NOMO-1 treated with DMSO at 0.1 percent for 48 hours (cell line): Measurements from ENCODE around the gene LRRC8B.

ENCODE experiments used
- DNase-seq: peaks from one replicate; lab custom pipeline; 2025; ENCODE audit not compliant: unreplicated experiment; lab: John Stamatoyannopoulos, UW

LRRC8B gene

DNA sequence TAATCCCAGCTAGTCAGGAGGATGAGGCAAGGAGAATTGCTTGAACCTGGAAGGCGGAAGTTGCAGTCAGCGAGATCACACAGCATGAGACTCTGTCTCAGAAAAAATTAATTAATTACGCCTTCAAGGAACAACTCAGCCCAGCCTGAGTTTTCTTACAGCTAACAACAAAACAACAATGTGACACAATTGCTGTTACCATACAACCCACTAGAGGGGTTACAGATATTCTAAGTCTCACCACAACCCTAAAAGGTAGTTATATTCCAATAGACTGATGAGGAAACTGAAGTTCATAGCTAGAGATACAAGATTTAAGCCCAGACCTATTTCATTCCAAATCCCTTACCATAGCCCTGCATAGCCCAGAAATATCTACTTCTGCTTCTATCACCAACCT is 105.4 kb downstream of the LRRC8B start:
- no peak for DNase-seq

- no peak for DNase-seq
Observed at GRCh38 chr1:89631816-89632656, 107.4 kb downstream of the LRRC8B start.

GRCh38 chr1:89632657-89633247 is 108.1 kb downstream of the LRRC8B start, which contains the start of gene LRRC8C:
TSS of gene LRRC8C (plus strand) at chr1:89633120. CDS start at chr1:89686474, 53,354 bp downstream.
- peak; percentile 80 for DNase-seq

- DNase-seq: peak; percentile 54
Observed at GRCh38 chr1:89633248-89633799, 108.7 kb downstream of the LRRC8B start.

DNA sequence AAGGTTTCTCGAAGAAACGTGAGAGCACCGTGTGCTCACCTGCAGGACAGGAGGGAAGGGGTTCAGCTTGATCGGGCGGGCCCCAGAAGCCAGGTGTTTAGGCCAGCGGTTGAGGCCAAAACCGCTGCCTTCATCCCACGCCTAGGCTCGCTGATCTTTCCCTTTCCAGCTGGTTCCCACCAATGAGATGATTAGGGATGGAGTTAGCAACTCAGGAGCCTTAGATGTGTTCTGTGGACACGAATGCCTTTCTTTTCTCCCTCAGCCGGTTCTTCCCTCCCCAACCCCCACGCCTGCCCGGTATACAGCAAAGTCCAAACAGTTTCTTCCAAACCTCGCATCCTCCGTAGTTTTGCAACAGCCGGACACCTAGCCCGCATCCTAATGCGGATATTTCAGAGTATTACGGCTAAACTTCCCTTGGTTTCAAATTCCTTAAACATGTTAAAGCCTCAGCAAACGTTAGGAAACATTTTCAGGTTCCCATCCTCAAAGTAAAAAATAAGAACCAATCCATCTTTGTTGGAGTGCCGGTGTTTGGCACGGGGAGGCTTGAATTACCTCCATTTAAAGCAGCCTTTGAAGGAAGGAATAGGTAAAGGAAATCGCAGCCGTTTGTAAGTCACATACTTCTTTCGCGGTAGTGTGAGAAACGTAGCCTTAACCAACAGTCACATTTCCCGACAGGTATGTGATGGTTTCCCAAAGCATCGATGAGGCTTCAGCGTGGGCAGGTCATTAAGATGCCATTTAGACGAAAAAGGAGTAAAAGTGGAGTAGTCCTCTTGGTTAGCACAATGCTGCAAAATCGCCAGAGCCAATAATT is 109.4 kb downstream of the LRRC8B start:
- no peak for DNase-seq

DNA sequence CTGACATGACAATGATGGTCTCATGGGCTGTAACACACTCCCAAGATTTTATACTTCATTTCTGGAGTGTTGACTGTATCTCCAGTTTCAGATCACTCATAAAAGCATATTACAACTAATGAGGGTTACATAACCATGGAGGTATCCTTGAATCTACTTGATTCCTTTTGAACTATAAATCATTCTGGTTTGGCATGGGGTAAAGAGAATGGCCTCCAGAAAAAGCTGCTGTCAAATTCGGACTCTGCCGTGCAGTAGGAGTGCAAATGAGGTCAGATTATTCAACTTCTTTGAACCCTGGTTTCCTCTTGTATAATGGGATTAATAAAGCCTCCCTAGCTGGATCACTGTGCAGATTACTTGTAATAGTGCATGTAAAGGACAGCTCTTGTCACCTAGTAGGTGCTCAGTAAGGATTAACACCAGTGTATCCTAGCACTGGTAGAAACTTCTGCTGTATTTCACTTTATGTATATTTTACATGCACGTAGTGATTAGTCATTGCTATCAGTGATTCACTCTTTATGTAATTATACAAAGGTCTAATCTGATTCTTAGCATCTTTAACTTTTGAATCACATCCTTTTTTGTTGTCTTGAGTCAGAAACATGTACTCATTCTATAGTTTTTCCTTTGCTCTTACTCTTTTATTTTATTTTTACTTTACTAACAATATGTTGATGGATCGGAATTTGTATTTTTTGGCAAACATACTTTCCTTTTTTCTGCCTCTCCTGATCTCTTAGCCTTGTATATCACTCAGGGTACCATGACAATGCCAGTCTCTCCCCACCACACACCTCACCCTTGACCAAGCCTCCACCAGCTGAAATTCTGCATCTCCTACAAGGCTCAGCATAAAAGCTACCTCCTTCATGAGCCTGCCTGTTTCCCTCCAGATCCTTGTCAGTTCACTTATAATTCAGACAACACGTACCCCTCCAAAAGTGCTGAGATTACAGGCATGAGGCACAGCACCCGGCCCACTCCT is 111.5 kb downstream of the LRRC8B start:
- DNase-seq: no peak

- DNase-seq: no peak
Observed at GRCh38 chr1:89637496-89637895, 112.9 kb downstream of the LRRC8B start.

DNA sequence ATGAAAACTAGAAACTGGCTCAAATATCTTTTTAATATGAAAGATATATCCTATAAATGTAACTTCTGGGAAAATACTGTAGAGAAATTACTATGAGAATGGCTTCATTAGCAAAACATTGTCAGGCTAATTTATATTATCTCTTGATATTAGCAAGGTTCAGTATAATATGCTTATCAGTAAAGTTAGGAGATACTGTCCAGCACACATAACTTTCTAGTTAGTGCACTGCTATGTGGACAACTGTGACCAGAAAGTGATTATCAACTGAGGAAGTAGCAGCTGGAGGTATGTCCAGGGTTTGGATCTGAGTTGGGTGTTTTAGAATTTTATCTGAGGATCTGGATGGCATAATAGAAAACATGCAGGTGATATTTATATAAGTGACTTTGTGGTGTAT is 115.8 kb downstream of the LRRC8B start:
- DNase-seq: no peak

- DNase-seq: peak; percentile 81
Observed at GRCh38 chr1:89641781-89642180, 117.2 kb downstream of the LRRC8B start.

DNA sequence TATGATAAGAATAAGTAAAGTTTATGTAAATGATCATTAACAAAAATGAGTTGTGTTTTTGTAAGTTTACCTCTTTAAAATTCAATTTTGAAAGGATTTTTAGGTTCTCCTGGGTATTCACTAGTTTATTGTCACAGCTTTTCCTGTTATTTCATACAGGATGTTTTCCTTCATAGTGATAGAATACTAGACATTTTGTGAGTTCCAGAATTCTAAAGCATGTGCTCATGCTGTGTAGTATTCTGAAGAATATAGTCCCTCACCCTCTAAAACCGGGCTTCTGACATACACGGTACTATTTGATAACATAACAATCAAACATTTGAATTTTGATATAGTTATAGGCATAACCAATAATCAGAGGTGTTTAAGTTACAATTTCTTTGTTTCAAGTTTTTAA is 118.9 kb downstream of the LRRC8B start:
- DNase-seq: no peak

- DNase-seq: no peak
Observed at GRCh38 chr1:89644119-89644814, 119.6 kb downstream of the LRRC8B start.

- no peak for DNase-seq
Observed at GRCh38 chr1:89646259-89646658, 121.6 kb downstream of the LRRC8B start.
